RWPE2 (cell line): Measurements from ENCODE around the gene SUCO.
A peak's percentile ranks its signal among the peaks of the same experiment; 100 is the strongest.

Experiments
- ATAC-seq: fragments of 200-7000 bp; cut with Tn5 transposase; 3 replicates; pipeline ENCODE4 v1.9.1; 2021; ENCODE audit warnings: low read depth
- DNase-seq: peaks from one replicate; pipeline ENCODE4 v3.0.0-alpha.2; 2020; ENCODE audit warnings: low spot score
- H3K27ac ChIP-seq: fragments of 450-650 bp; 2 replicates; pipeline ENCODE4 v1.5.1; 2017; ENCODE audit warnings: mild to moderate bottlenecking; ENCODE audit not compliant: poor library complexity, severe bottlenecking
- H3K27me3 ChIP-seq: fragments of 250-450 bp; sonication (Bioruptor Pico); 2 replicates; pipeline ENCODE4 v1.5.1; 2021; ENCODE audit warnings: mild to moderate bottlenecking, moderate library complexity; ENCODE audit not compliant: insufficient read depth, poor library complexity, severe bottlenecking
- H3K36me3 ChIP-seq: fragments of 250-450 bp; sonication (Bioruptor Pico); 2 replicates; pipeline ENCODE4 v1.5.1; 2020; ENCODE audit warnings: low read depth, mild to moderate bottlenecking, moderate library complexity
- H3K4me1 ChIP-seq: fragments of 250-450 bp; sonication (Bioruptor Pico); 2 replicates; pipeline ENCODE4 v1.5.1; 2021; ENCODE audit warnings: mild to moderate bottlenecking, moderate library complexity; ENCODE audit not compliant: insufficient read depth, poor library complexity, severe bottlenecking
- H3K4me3 ChIP-seq: fragments of 250-450 bp; sonication (Bioruptor Pico); 2 replicates; pipeline ENCODE4 v1.5.1; 2021; ENCODE audit warnings: mild to moderate bottlenecking, moderate library complexity; ENCODE audit not compliant: severe bottlenecking
- H3K9me3 ChIP-seq: fragments of 250-450 bp; sonication (Bioruptor Pico); 2 replicates; pipeline ENCODE4 v1.5.1; 2021; ENCODE audit warnings: mild to moderate bottlenecking, moderate library complexity; ENCODE audit not compliant: severe bottlenecking
- TF ChIP-seq, protein P1 (sequence below): fragments of 450-650 bp; IDR thresholded peaks from one replicate; pipeline ENCODE4 v1.5.1; 2017; ENCODE audit warnings: mild to moderate bottlenecking, moderate library complexity; ENCODE audit not compliant: poor library complexity, severe bottlenecking

The SUCO gene

DNA sequence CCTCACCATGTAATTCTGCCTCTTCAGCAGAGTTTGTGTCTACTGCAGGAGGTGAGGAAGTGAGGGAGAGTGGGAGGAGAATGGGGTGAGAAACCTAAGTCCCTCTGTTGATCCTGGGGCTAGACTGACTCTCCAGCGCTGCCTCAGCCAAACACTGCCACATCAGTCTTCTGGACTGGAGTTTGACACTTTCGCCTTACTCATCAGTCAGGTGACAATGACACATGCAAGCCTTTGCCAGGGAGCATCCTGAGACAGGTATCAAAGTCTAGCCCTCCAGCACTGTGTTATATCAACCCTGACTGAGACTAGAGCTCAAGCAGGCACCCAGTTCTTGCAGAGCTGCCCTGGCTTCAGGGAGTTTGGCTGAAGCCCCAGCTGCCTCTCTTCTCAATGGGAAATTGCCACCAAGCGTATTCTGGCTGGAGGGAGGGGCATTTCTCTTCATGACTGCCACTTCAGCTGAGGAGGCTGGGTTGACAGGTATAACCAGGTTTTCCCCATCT, 33.3 kb upstream of the SUCO start:
- TF ChIP-seq, protein P1, sequence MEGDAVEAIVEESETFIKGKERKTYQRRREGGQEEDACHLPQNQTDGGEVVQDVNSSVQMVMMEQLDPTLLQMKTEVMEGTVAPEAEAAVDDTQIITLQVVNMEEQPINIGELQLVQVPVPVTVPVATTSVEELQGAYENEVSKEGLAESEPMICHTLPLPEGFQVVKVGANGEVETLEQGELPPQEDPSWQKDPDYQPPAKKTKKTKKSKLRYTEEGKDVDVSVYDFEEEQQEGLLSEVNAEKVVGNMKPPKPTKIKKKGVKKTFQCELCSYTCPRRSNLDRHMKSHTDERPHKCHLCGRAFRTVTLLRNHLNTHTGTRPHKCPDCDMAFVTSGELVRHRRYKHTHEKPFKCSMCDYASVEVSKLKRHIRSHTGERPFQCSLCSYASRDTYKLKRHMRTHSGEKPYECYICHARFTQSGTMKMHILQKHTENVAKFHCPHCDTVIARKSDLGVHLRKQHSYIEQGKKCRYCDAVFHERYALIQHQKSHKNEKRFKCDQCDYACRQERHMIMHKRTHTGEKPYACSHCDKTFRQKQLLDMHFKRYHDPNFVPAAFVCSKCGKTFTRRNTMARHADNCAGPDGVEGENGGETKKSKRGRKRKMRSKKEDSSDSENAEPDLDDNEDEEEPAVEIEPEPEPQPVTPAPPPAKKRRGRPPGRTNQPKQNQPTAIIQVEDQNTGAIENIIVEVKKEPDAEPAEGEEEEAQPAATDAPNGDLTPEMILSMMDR, result no peak
- no peak overlapping the region for H3K27ac ChIP-seq
- H3K9me3 ChIP-seq, result no peaks in the 10 kb centered on the region
- peak; percentile 38; the same call in 2 of the 3 replicates for ATAC-seq
- DNase-seq, result no peak
- H3K4me1 ChIP-seq, result no peaks in the 10 kb centered on the region
- H3K27me3 ChIP-seq, result no peaks in the 10 kb centered on the region
- no peak overlapping the region for H3K4me3 ChIP-seq
- H3K36me3 ChIP-seq, result no peaks in the 10 kb centered on the region

GRCh38 chr1:172500207-172500606, 32.7 kb upstream of the SUCO start:
- H3K4me1 ChIP-seq, result no peaks in the 10 kb centered on the region
- TF ChIP-seq, protein P1, result no peak
- H3K27ac ChIP-seq, result no peak overlapping the region
- no peak overlapping the region for H3K4me3 ChIP-seq
- DNase-seq, result no peak
- ATAC-seq, result no peak
- H3K27me3 ChIP-seq, result no peaks in the 10 kb centered on the region
- H3K9me3 ChIP-seq, result no peaks in the 10 kb centered on the region
- H3K36me3 ChIP-seq, result no peaks in the 10 kb centered on the region

GRCh38 chr1:172507741-172508140, 25.2 kb upstream of the SUCO start:
- no peaks in the 10 kb centered on the region for H3K27me3 ChIP-seq
- H3K4me1 ChIP-seq, result no peaks in the 10 kb centered on the region
- no peak for DNase-seq
- TF ChIP-seq, protein P1, result no peak
- no peak for ATAC-seq
- H3K4me3 ChIP-seq, result no peak overlapping the region
- H3K27ac ChIP-seq, result no peak overlapping the region
- no peaks in the 10 kb centered on the region for H3K36me3 ChIP-seq
- no peaks in the 10 kb centered on the region for H3K9me3 ChIP-seq

DNA sequence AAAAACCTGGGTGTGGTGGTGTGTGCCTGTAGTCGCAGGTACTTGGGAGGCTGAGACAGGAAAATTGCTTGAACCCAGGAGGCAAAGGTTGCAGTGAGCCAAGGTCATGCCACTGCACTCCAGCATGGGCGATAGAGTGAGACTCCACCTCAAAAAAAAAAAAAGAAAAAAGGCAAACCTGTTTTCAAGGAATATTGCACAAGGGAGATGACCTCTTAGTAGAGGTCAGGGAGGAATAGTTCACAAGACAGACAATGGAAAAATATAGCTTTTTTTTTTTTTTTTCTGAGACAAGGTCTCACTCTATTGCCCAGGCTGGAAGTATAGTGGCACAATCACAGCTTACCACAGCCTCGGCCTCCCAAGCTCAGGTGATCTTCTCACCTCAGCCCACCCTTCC, 22.5 kb upstream of the SUCO start:
- H3K9me3 ChIP-seq, result no peaks in the 10 kb centered on the region
- H3K4me3 ChIP-seq, result no peak overlapping the region
- ATAC-seq, result no peak
- TF ChIP-seq, protein P1, result no peak
- H3K27me3 ChIP-seq, result no peaks in the 10 kb centered on the region
- H3K36me3 ChIP-seq, result no peaks in the 10 kb centered on the region
- no peak for DNase-seq
- no peak overlapping the region for H3K27ac ChIP-seq
- H3K4me1 ChIP-seq, result no peaks in the 10 kb centered on the region

GRCh38 chr1:172512591-172512990, 20.4 kb upstream of the SUCO start:
- H3K9me3 ChIP-seq, result no peaks in the 10 kb centered on the region
- TF ChIP-seq, protein P1, result no peak
- H3K4me3 ChIP-seq, result no peak overlapping the region
- DNase-seq (no peak), ATAC-seq (no peak)
- H3K27me3 ChIP-seq, result no peaks in the 10 kb centered on the region
- no peaks in the 10 kb centered on the region for H3K36me3 ChIP-seq
- no peaks in the 10 kb centered on the region for H3K4me1 ChIP-seq
- H3K27ac ChIP-seq, result no peak overlapping the region
